ENCODE measurements around the gene ITIH6. TPM values are rescaled to one million over a fixed set of nuclear protein-coding genes. Genes with fewer than 3 reads are reported as not detected.
"Not testable (repeated sequence)": the region's sequence is repeated elsewhere in the genome, so short reads cannot be mapped to it uniquely, and the experiment has no call there.

Gene ITIH6
- total RNA-seq, 1 experiment from 2014 or later = 0.29 TPM

DNA sequence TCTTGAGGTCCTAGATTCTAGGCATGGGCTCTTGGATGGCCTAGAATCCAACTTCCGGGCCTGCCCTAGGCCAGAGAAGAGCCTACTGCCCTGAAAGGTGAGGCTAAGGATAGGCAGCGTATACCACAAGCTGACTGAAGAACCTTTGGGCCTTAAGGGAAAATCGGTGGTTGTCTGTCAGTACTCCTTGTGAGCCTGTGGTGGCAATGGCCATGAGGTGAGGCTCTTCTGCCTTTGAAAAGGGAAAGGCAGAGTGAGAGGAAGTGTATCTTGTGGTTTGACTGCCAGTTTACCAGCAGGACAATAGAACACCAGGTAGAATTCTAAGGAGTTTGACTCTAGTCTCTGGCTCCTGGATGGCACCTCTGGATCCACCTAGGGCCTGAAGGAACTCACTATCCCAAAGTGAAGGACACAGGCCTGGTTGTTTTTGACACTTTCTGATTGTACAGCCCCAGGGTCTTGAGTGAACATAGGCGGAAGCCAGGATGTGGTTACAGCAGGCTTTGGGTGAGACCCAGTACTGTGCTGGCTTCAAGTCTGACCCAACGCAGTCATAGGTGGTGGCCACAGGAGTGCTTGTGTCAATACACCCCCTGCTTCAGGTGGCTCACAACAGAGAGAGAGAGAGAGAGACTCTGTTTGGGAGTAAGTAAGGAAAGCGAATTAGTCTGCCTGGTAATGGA is 20.9 kb downstream of the ITIH6 start:
- no peak overlapping the region for H3K27ac Mint-ChIP-seq (ENCODE audit: unreplicated experiment)
- DNase-seq = no peak
- Histone ChIP-seq H3K9me3 (no peaks in the 10 kb centered on the region), H3K4me1 (no peaks in the 10 kb centered on the region), H3K27me3 (replicated peaks; ENCODE audit: control insufficient read depth, insufficient read depth, low read length) (no peaks in the 10 kb centered on the region), H3K36me3 (ENCODE audit: control insufficient read depth, insufficient read depth, low read length) (no peaks in the 10 kb centered on the region), H3K4me3 (ENCODE audit: low read depth, low read length) (no peak overlapping the region)
- POLR2A ChIA-PET = no interaction called here
- H3K27me3 Mint-ChIP-seq (ENCODE audit: insufficient read depth, unreplicated experiment) = no peaks in the 10 kb centered on the region
- no peaks in the 10 kb centered on the region for H3K9me3 Mint-ChIP-seq (ENCODE audit: unreplicated experiment)
- no peak for TF ChIP-seq CTCF (IDR thresholded peaks at IDR 0.05; ENCODE audit: insufficient read depth in 1 of 2, low read depth in 1 of 2, low read length in 1 of 2, severe bottlenecking in 1 of 2, unreplicated experiment in 1 of 2)
- intact Hi-C loops (cut with micrococcal nuclease; ENCODE audit: unreplicated experiment) = no loop called here
- H3K4me1 Mint-ChIP-seq (ENCODE audit: low read depth, unreplicated experiment) = no peaks in the 10 kb centered on the region
- CTCF ChIA-PET = no interaction called here
- H3K36me3 Mint-ChIP-seq (ENCODE audit: insufficient read depth, unreplicated experiment) = no peaks in the 10 kb centered on the region
- no TSS peak for BruUV-seq (replicated peaks)
- H3K4me3 Mint-ChIP-seq (ENCODE audit: unreplicated experiment) = no peak overlapping the region

DNA sequence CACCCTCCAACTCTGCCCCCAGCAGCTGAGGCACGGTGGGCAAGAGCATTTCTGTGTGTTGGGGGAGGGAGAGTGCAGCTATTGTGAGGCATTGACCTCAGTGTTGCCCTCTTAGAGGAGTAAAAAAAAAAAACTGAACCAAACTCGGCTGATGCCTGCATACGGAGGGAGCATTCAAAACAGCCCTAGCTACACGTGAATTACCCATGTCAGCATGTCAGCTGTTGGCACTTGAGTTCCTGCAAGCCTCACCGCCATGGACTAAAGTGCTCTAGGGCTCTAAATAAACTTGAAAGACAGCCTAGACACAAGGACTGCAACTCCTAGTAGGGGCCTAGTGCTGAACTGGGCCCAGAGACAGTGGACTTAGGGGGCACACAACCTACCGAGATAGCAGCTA is 22.0 kb downstream of the ITIH6 start:
- no peak for TF ChIP-seq CTCF (IDR thresholded peaks at IDR 0.05; ENCODE audit: insufficient read depth in 1 of 2, low read depth in 1 of 2, low read length in 1 of 2, severe bottlenecking in 1 of 2, unreplicated experiment in 1 of 2)
- H3K4me1 Mint-ChIP-seq (ENCODE audit: low read depth, unreplicated experiment) = no peaks in the 10 kb centered on the region
- H3K36me3 ChIP-seq (ENCODE audit: control insufficient read depth, insufficient read depth, low read length) = no peaks in the 10 kb centered on the region
- H3K27ac Mint-ChIP-seq (ENCODE audit: unreplicated experiment) = no peak overlapping the region
- ChIA-PET CTCF (no interaction called here), POLR2A (no interaction called here)
- DNase-seq = no peak
- H3K27me3 ChIP-seq (replicated peaks; ENCODE audit: control insufficient read depth, insufficient read depth, low read length) = no peaks in the 10 kb centered on the region
- BruUV-seq (replicated peaks) = no TSS peak
- H3K9me3 ChIP-seq = no peaks in the 10 kb centered on the region
- no peaks in the 10 kb centered on the region for H3K9me3 Mint-ChIP-seq (ENCODE audit: unreplicated experiment)
- no peak overlapping the region for H3K4me3 ChIP-seq (ENCODE audit: low read depth, low read length)
- no peaks in the 10 kb centered on the region for H3K36me3 Mint-ChIP-seq (ENCODE audit: insufficient read depth, unreplicated experiment)
- H3K4me3 Mint-ChIP-seq (ENCODE audit: unreplicated experiment) = no peak overlapping the region
- no peaks in the 10 kb centered on the region for H3K27me3 Mint-ChIP-seq (ENCODE audit: insufficient read depth, unreplicated experiment)
- intact Hi-C loops (cut with micrococcal nuclease; ENCODE audit: unreplicated experiment) = no loop called here
- H3K4me1 ChIP-seq = no peaks in the 10 kb centered on the region

GRCh38 chrX:54774391-54775094 is 23.5 kb downstream of the ITIH6 start:
- H3K4me1 ChIP-seq; CTCF ChIA-PET; H3K27me3 Mint-ChIP-seq (ENCODE audit: insufficient read depth, unreplicated experiment); H3K4me1 Mint-ChIP-seq (ENCODE audit: low read depth, unreplicated experiment); H3K27me3 ChIP-seq (replicated peaks; ENCODE audit: control insufficient read depth, insufficient read depth, low read length); H3K9me3 Mint-ChIP-seq (ENCODE audit: unreplicated experiment); H3K4me3 ChIP-seq (ENCODE audit: low read depth, low read length); H3K36me3 ChIP-seq (ENCODE audit: control insufficient read depth, insufficient read depth, low read length); H3K4me3 Mint-ChIP-seq (ENCODE audit: unreplicated experiment); DNase-seq; H3K36me3 Mint-ChIP-seq (ENCODE audit: insufficient read depth, unreplicated experiment); POLR2A ChIA-PET; intact Hi-C loops (cut with micrococcal nuclease; ENCODE audit: unreplicated experiment); H3K27ac Mint-ChIP-seq (ENCODE audit: unreplicated experiment); BruUV-seq (replicated peaks); H3K9me3 ChIP-seq: not testable (repeated sequence)
